GM19397 (cell line): ENCODE data around the gene TIMM44.
"Not testable (repeated sequence)": the region's sequence is repeated elsewhere in the genome, so short reads cannot be mapped to it uniquely, and the experiment has no call there.

Experiments used
- ATAC-seq: cut with Tn5 transposase; IDR thresholded peaks from one replicate; pipeline ENCODE4 v1.9.1; 2021; ENCODE audit warnings: mild to moderate bottlenecking, moderate library complexity; ENCODE audit not compliant: unreplicated experiment

Gene TIMM44

GRCh38 chr19:7926021-7926726 is 17.3 kb downstream of the TIMM44 start, which contains the start of gene CTXN1:
CTXN1 (minus strand) TSS chr19:7926135; CDS start chr19:7925538, 597 bp downstream.
- no peak for ATAC-seq

GRCh38 chr19:7925171-7925851 is 18.2 kb downstream of the TIMM44 start:
- ATAC-seq: no peak

DNA sequence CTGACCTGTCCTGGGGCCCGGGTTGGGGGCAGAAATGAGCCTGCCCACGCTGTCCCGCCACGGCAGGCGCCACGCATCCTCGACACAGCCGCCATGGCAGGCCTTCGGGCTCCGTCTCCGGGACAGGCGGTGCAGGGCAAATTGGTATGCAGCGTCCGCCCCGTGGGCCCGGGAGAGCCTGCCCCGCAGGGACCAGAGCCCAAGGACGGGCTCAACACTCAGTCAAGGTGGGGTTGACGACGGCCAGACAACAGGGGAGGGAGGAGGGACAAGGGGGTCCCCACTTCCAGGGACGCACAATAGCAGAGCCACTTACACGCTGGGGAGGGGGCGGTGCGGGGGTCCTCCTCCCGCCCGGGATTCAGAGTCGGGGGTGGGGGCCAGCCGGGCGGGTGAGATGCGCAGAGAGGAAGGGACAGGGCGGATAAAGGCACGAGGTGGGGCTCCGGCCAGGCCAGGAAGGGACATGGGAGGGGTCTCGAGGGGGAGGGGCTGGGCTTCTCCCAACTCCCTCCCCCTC is 18.8 kb downstream of the TIMM44 start:
- no peak for ATAC-seq

- no peak for ATAC-seq
Measured at GRCh38 chr19:7924241-7924640, 19.2 kb downstream of the TIMM44 start.

GRCh38 chr19:7923295-7924191 is 19.9 kb downstream of the TIMM44 start:
- no peak for ATAC-seq

GRCh38 chr19:7922836-7923195 is 20.6 kb downstream of the TIMM44 start:
- ATAC-seq: no peak

GRCh38 chr19:7921967-7922835 is 21.3 kb downstream of the TIMM44 start:
- no peak for ATAC-seq

GRCh38 chr19:7921302-7921966 is 22.0 kb downstream of the TIMM44 start:
- ATAC-seq: no peak

DNA sequence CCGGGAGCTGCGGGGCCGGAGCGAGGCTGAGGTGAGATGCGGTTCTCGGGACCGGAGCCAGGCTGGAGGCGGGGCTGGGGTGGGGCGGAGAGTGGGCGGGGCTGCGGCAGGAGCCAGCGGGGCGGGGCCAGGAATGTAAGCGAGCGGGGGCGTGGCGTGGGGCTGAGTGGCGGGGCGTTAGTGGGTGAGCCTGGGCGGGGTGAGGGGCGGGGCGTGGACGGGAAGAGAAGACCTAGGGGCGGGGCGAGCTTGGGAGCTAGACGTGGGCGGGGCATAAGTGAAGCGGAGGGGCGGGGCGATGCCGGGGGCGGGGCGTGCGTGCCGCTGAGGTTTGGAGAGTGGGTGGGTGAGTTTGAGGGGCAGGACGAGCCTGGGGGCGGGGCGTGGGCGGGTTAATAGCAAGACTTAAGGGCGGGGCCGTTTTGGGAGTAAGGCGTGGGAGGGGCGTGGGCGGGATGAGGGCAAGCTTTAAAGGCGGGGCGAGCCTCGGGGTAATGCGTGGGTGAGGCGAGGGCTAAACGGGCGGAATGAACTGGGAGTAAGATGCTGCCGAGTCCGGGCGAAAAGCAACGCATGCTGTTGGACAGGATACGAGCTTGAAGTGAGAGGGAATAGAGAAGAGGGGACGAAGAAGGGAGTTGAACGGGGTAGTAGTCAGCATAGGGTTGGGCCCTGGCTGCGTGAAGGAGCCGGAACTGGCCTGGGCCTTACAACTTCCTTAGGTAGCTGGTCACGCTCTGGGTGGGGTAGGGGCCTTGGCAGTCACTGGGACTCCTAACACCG is 22.8 kb downstream of the TIMM44 start:
- ATAC-seq: peak; percentile 45

GRCh38 chr19:7919610-7920518 is 23.6 kb downstream of the TIMM44 start, which contains the start of gene SNAPC2:
SNAPC2 (plus strand) TSS chr19:7920338; CDS start chr19:7920367, 29 bp downstream.
- ATAC-seq: peak; percentile 49

GRCh38 chr19:7918615-7919421 is 24.6 kb downstream of the TIMM44 start:
- ATAC-seq: no peak

DNA sequence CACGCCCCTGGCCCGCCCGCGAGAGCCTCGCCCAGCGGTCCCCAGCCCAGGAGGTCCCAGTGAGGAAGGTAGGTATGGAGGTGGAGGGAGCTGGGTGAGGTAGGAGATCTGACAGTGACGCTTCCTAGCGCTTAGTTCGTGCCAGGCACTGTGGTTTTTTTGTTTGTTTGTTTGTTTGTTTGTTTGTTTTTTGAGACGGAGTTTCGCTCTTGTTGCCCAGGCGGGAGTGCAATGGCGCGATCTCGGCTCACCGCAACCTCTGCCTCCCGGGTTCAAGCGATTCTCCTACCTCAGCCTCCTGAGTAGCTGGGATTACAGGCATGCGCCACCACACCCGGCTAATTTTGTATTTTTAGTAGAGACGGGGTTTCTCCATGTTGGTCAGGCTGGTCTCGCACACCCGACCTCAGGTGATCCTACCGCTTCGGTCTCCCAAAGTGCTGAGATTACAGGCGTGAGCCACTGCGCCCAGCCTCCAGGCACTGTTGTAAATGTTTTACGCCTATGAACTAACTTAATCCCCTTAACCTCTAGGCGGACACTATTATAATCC is 25.3 kb downstream of the TIMM44 start:
- ATAC-seq: not testable (repeated sequence)

- no peak for ATAC-seq
Measured at GRCh38 chr19:7917267-7918061, 26.0 kb downstream of the TIMM44 start.

- ATAC-seq: no peak
Measured at GRCh38 chr19:7916955-7917266, 26.6 kb downstream of the TIMM44 start.

GRCh38 chr19:7916103-7916954 is 27.1 kb downstream of the TIMM44 start:
- ATAC-seq: no peak
